K562 (cell line): ENCODE measurements around the gene UGT1A6.

Experiments
- CAMTA2 ChIP-seq: fragments of 250-450 bp; sonication (Bioruptor Pico); conservative IDR thresholded peaks from 2 replicates; pipeline ENCODE4 v1.5.1; 2022
- DLX4 ChIP-seq: fragments of 250-450 bp; sonication (Bioruptor Pico); IDR thresholded peaks from 2 replicates; pipeline ENCODE4 v1.6.1; 2021; ENCODE audit warnings: mild to moderate bottlenecking
- HNRNPK ChIP-seq: fragments of 200-400 bp; formaldehyde crosslinking; IDR thresholded peaks from one replicate; pipeline ENCODE4 v1.6.1; 2018; ENCODE audit warnings: mild to moderate bottlenecking, low read depth, low read length; ENCODE audit not compliant: poor library complexity, severe bottlenecking
- MYNN ChIP-seq, 2 experiments: sonication (generic); formaldehyde crosslinking in 1 of 2; IDR thresholded peaks; 2 replicates each; pipeline versions ENCODE4 v1.5.0 to v1.6.1; 2016 to 2020; ENCODE audit warnings: antibody characterized with exemption in 1 of 2, missing genetic modification reagents in 1 of 2
- PHB2 ChIP-seq: fragments of 450-650 bp; IDR thresholded peaks from 2 replicates; pipeline ENCODE4 v1.6.1; 2017; ENCODE audit warnings: low read depth
- PKNOX1 ChIP-seq: fragments of 450-650 bp; IDR thresholded peaks from 2 replicates; pipeline ENCODE4 v1.6.1; 2016
- POLR2AphosphoS5 ChIP-seq: IDR thresholded peaks from 2 replicates; pipeline ENCODE4 v1.6.1; 2011; ENCODE audit warnings: mild to moderate bottlenecking, low read depth, low read length, moderate library complexity; ENCODE audit not compliant: control insufficient read depth, insufficient read depth
- SMC3 ChIP-seq: conservative IDR thresholded peaks from 2 replicates; pipeline ENCODE4 v1.6.1; 2011; ENCODE audit warnings: low read depth, low read length, improper control_type of control experiment; ENCODE audit not compliant: insufficient read depth
- SP1 ChIP-seq: sonication (generic); formaldehyde crosslinking; IDR thresholded peaks from 2 replicates; pipeline ENCODE4 v1.8.1; 2022; ENCODE audit warnings: mild to moderate bottlenecking, missing genetic modification reagents
- TF ChIP-seq, protein P1 (sequence below), 3 experiments: IDR thresholded peaks in 2 of 3; conservative IDR thresholded peaks in 1 of 3; 2 replicates each; pipeline ENCODE4 v1.5.1; 2011 to 2012; ENCODE audit warnings: low read length in 3 of 3, mild to moderate bottlenecking in 3 of 3, control low read depth in 2 of 3, improper control_type of control experiment in 1 of 3, inconsistent platforms in 1 of 3, low read depth in 1 of 3, mixed read lengths in 1 of 3, moderate library complexity in 1 of 3; ENCODE audit not compliant: insufficient read depth in 2 of 3
- TF ChIP-seq, protein P2 (sequence below): sonication (generic); formaldehyde crosslinking; IDR thresholded peaks from 2 replicates; pipeline ENCODE4 v1.5.0; 2020; ENCODE audit warnings: missing genetic modification reagents

DNA sequence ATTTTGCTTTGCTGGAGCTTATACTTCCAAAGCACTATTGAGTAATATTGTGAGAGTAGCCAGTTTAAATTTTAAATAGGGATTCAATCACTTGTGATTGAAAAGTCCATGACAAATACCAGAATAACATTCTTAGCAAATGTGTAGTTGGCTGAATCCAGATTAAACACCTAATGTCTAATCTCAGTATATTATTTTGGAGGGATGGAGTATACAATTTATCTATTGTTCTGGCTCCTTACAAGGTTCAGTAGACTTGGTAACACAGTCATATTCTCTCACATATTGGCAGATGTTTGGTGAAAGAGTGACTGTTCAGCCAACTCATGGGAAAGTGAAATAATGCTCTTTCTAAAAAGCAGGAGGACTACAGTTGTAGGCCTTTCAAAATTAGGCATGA, 18.8 kb upstream of the UGT1A6 start:
- TF ChIP-seq POLR2AphosphoS5 (no peak), SP1 (CRISPR knock-in tag) (no peak), CAMTA2 (CRISPR knock-in tag) (no peak), PKNOX1 (no peak), PHB2 (no peak), DLX4 (CRISPR knock-in tag) (no peak), MYNN (IDR thresholded peaks at IDR 0.05) (no peak), MYNN (CRISPR knock-in tag; IDR thresholded peaks at IDR 0.05) (no peak), SMC3 (no peak), HNRNPK (no peak)
- TF ChIP-seq, protein P1, sequence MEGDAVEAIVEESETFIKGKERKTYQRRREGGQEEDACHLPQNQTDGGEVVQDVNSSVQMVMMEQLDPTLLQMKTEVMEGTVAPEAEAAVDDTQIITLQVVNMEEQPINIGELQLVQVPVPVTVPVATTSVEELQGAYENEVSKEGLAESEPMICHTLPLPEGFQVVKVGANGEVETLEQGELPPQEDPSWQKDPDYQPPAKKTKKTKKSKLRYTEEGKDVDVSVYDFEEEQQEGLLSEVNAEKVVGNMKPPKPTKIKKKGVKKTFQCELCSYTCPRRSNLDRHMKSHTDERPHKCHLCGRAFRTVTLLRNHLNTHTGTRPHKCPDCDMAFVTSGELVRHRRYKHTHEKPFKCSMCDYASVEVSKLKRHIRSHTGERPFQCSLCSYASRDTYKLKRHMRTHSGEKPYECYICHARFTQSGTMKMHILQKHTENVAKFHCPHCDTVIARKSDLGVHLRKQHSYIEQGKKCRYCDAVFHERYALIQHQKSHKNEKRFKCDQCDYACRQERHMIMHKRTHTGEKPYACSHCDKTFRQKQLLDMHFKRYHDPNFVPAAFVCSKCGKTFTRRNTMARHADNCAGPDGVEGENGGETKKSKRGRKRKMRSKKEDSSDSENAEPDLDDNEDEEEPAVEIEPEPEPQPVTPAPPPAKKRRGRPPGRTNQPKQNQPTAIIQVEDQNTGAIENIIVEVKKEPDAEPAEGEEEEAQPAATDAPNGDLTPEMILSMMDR (IDR thresholded peaks at IDR 0.05 in 2 of 3, conservative IDR thresholded peaks at IDR 0.05 in 1 of 3; ENCODE audit: insufficient read depth in 2 of 3, low read depth in 1 of 3, low read length in 3 of 3): no peak
- TF ChIP-seq, protein P2, sequence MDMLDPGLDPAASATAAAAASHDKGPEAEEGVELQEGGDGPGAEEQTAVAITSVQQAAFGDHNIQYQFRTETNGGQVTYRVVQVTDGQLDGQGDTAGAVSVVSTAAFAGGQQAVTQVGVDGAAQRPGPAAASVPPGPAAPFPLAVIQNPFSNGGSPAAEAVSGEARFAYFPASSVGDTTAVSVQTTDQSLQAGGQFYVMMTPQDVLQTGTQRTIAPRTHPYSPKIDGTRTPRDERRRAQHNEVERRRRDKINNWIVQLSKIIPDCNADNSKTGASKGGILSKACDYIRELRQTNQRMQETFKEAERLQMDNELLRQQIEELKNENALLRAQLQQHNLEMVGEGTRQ (CRISPR knock-in tag): no peak
